HG03521 (cell line): ENCODE data around the gene SUPT20HL1.

Experiments used
- ATAC-seq: cut with Tn5 transposase; IDR thresholded peaks from one replicate; pipeline ENCODE4 v1.9.1; 2021; ENCODE audit warnings: mild to moderate bottlenecking, moderate library complexity; ENCODE audit not compliant: unreplicated experiment

SUPT20HL1 gene

GRCh38 chrX:24395775-24396174, 35.3 kb downstream of the SUPT20HL1 start:
- no peak for ATAC-seq

- no peak for ATAC-seq
These were observed 35.9 kb downstream of the SUPT20HL1 start for GRCh38 chrX:24396236-24396930.

GRCh38 chrX:24396931-24397279, 36.5 kb downstream of the SUPT20HL1 start:
- ATAC-seq, result no peak

GRCh38 chrX:24398766-24399165, 38.3 kb downstream of the SUPT20HL1 start:
- no peak for ATAC-seq

GRCh38 chrX:24399550-24399949, 39.1 kb downstream of the SUPT20HL1 start:
- no peak for ATAC-seq

GRCh38 chrX:24405959-24406358, 45.5 kb downstream of the SUPT20HL1 start:
- no peak for ATAC-seq
